K562 (cell line): ENCODE data around the gene NRDE2. TPM values are rescaled to one million over a fixed set of nuclear protein-coding genes. Genes with fewer than 3 reads are reported as not detected.

Experiments used
- ATAC-seq: fragments of 200-7000 bp; cut with Tn5 transposase; 3 replicates; pipeline ENCODE4 v1.9.1; 2020; ENCODE audit warnings: moderate library complexity
- BruUV-seq: library from RNA; stranded (reverse); fragments of 400-500 nt; replicated peaks from 2 replicates; lab custom pipeline; 2021; lab: Mats Ljungman, UMichigan
- CTCF ChIA-PET: fragments of 300-600 bp; formaldehyde crosslinking; extraction: SDS; loops from one replicate; lab custom pipeline; 2021; ENCODE audit warnings: low intra/inter-chr PET ratio; lab: Yijun Ruan, JAX
- POLR2A ChIA-PET: fragments of 300-600, 350-650 bp; sonication (Branson Sonifier 250); formaldehyde crosslinking; extraction: SDS; loops from one replicate; lab custom pipeline; 2021; ENCODE audit warnings: antibody characterized with exemption, inconsistent platforms; lab: Yijun Ruan, JAX
- DNase-seq, 4 experiments: peaks; one replicate each; pipeline versions ENCODE4 v3.0.0 to v3.0.0-alpha.2; 2011 to 2018; ENCODE audit warnings: low spot score in 3 of 4, mixed read lengths in 3 of 4; ENCODE audit errors: extremely low read depth in 1 of 4
- FAIRE-seq: peaks from 2 replicates; lab custom pipeline; 2011; peaks lifted over from hg19 to GRCh38; lab: Jason Lieb, UNC
- H2AFZ ChIP-seq: 2 replicates; pipeline ENCODE4 v1.6.0; 2011; ENCODE audit warnings: low read depth, low read length, control low read depth, inconsistent platforms
- H3K27ac ChIP-seq: fragments of 200-600 bp; 3 replicates; pipeline ENCODE4 v1.8.0; 2011; ENCODE audit warnings: low read depth, mild to moderate bottlenecking, control low read depth, inconsistent platforms, low read length, moderate library complexity, mixed read lengths; ENCODE audit errors: extremely low read depth
- H3K27me3 ChIP-seq, 2 experiments: fragments of 300-600 bp in 1 of 2; 2 replicates in 1 of 2; 3 replicates in 1 of 2; pipeline versions ENCODE4 v1.6.0 to v1.8.0; 2011; ENCODE audit warnings: inconsistent platforms in 2 of 2, low read length in 2 of 2, mild to moderate bottlenecking in 1 of 2, mixed read lengths in 1 of 2, moderate library complexity in 1 of 2; ENCODE audit not compliant: control insufficient read depth in 2 of 2, insufficient read depth in 2 of 2
- H3K36me3 ChIP-seq: fragments of 300-600 bp; 3 replicates; pipeline ENCODE4 v1.8.0; 2011; ENCODE audit warnings: mild to moderate bottlenecking, low read length, inconsistent platforms; ENCODE audit not compliant: control insufficient read depth, insufficient read depth
- H3K4me1 ChIP-seq, 2 experiments: fragments of 200-600 bp in 1 of 2; replicated peaks in 1 of 2; 2 replicates in 1 of 2; 3 replicates in 1 of 2; pipeline versions ENCODE4 v1.5.1 to v1.8.0; 2011; ENCODE audit warnings: inconsistent platforms in 2 of 2, low read length in 2 of 2, mild to moderate bottlenecking in 1 of 2, mixed read lengths in 1 of 2, moderate library complexity in 1 of 2; ENCODE audit not compliant: control insufficient read depth in 2 of 2, insufficient read depth in 2 of 2
- H3K4me2 ChIP-seq: 2 replicates; pipeline ENCODE4 v1.6.1; 2011; ENCODE audit warnings: low read length, control low read depth, inconsistent platforms, mixed read lengths; ENCODE audit not compliant: insufficient read depth
- H3K4me3 ChIP-seq: fragments of 200-600 bp; sonication (generic), shearing (Covaris generic); 2 replicates; pipeline ENCODE4 v1.5.1; 2016; ENCODE audit warnings: control low read depth, inconsistent platforms
- H3K79me2 ChIP-seq: fragments of 200-600 bp; 3 replicates; pipeline ENCODE4 v1.8.0; 2011; ENCODE audit warnings: low read length, inconsistent platforms; ENCODE audit not compliant: control insufficient read depth, insufficient read depth
- H3K9ac ChIP-seq, 2 experiments: 2 replicates each; pipeline versions ENCODE4 v1.6.0 to v1.6.1; 2011; ENCODE audit warnings: low read depth in 2 of 2, low read length in 2 of 2, control low read depth in 1 of 2, inconsistent platforms in 1 of 2, mild to moderate bottlenecking in 1 of 2, mixed read lengths in 1 of 2; ENCODE audit not compliant: insufficient read depth in 1 of 2
- H3K9me1 ChIP-seq: one replicate; pipeline ENCODE4 v1.6.0; 2011; ENCODE audit warnings: inconsistent platforms, mild to moderate bottlenecking, low read length, moderate library complexity; ENCODE audit not compliant: control insufficient read depth, insufficient read depth
- H3K9me3 ChIP-seq: replicated peaks from 2 replicates; pipeline ENCODE4 v1.5.1; 2011; ENCODE audit warnings: low read depth, low read length, inconsistent platforms; ENCODE audit not compliant: control insufficient read depth, insufficient read depth
- H4K20me1 ChIP-seq: replicated peaks from 2 replicates; pipeline ENCODE4 v1.6.1; 2011; ENCODE audit warnings: low read length, inconsistent platforms, mixed read lengths; ENCODE audit not compliant: control insufficient read depth, insufficient read depth
- EGR1 ChIP-seq: fragments of 450-650 bp; conservative IDR thresholded peaks from 2 replicates; pipeline ENCODE4 v1.6.1; 2017; ENCODE audit warnings: mild to moderate bottlenecking
- KDM1A ChIP-seq, 2 experiments: fragments of 450-650 bp; IDR thresholded peaks; 2 replicates each; pipeline ENCODE4 v1.6.1; 2016; ENCODE audit warnings: mild to moderate bottlenecking in 2 of 2
- RREB1 ChIP-seq: fragments of 250-450 bp; sonication (Bioruptor Pico); IDR thresholded peaks from 2 replicates; pipeline ENCODE4 v1.4.0; 2020
- VEZF1 ChIP-seq: fragments of 200-800 bp; sonication (Bioruptor generic); IDR thresholded peaks from 2 replicates; pipeline ENCODE4 v1.6.1; 2017; ENCODE audit warnings: missing genetic modification characterization, missing compliant biosample characterization
- ZFPM2 ChIP-seq: fragments of 250-450 bp; sonication (Bioruptor Pico); IDR thresholded peaks from 2 replicates; pipeline ENCODE4 v1.5.1; 2022; ENCODE audit warnings: mild to moderate bottlenecking
- ZMIZ1 ChIP-seq, 2 experiments: fragments of 150-350 bp in 1 of 2; IDR thresholded peaks; 2 replicates each; pipeline ENCODE4 v1.6.1; 2012 to 2016; ENCODE audit warnings: low read depth in 2 of 2, low read length in 2 of 2, mild to moderate bottlenecking in 1 of 2, moderate library complexity in 1 of 2
- ZNF212 ChIP-seq: fragments of 450-650 bp; formaldehyde crosslinking; IDR thresholded peaks from 2 replicates; pipeline ENCODE4 v1.4.0; 2020; ENCODE audit warnings: mild to moderate bottlenecking
- ZNF217 ChIP-seq: sonication (generic); formaldehyde crosslinking; IDR thresholded peaks from 2 replicates; pipeline ENCODE4 v1.8.0; 2022; ENCODE audit warnings: mild to moderate bottlenecking, missing genetic modification reagents
- ZNF354B ChIP-seq: fragments of 250-450 bp; sonication (Bioruptor Pico); IDR thresholded peaks from 2 replicates; pipeline ENCODE4 v1.4.0; 2020
- WGBS: fragments of 100-300 bp; shearing (Covaris generic); methylation state at CpG from one replicate; pipeline ENCODE4 v1.1.6; 2016; ENCODE audit warnings: low coverage, mixed read lengths; ENCODE audit not compliant: insufficient coverage; ENCODE audit errors: missing lambda C conversion rate; 5-methylcytosine and 5-hydroxymethylcytosine counted together
- in situ Hi-C: fragments of 300-500 bp; cut with MboI; formaldehyde crosslinking; loops from 4 replicates; pipeline ENCODE4 v1.15.0; 2018; ENCODE audit warnings: inconsistent platforms, mixed read lengths
- intact Hi-C: fragments of 100-400 bp; cut with micrococcal nuclease; formaldehyde crosslinking; loops from 2 replicates; pipeline ENCODE4 v1.14.2; 2022
- polyA plus RNA-seq, 8 experiments: library from polyadenylated mRNA; depleted of rRNA in 4 of 8; stranded (reverse) in 5 of 8; unstranded in 3 of 8; fragments of >200 nt; fragmentation: Nextera tagmentation in 2 of 8; fragmentation: Illumina TruSeq in 1 of 8; extraction: Ambion mirVana in 2 of 8; extraction: Trizol in 1 of 8; gene quantifications; 2 replicates each; pipeline versions ENCODE4 v1.2.1 to v1.2.3, GENCODE V29; 2011 to 2014; ENCODE audit warnings: inconsistent platforms in 1 of 8, missing spikeins in 1 of 8
- total RNA-seq, 7 experiments: library from RNA; depleted of rRNA in 6 of 7; stranded (reverse); fragments of >200 nt in 6 of 7; fragmentation: Illumina TruSeq in 2 of 7; extraction: Trizol in 2 of 7; gene quantifications; 2 replicates each; pipeline versions ENCODE4 v1.2.1 to v1.2.3, GENCODE V29; 2011 to 2021; ENCODE audit warnings: low replicate concordance in 1 of 7
- TF ChIP-seq, protein P1 (sequence below): sonication (generic); formaldehyde crosslinking; IDR thresholded peaks from 2 replicates; pipeline ENCODE4 v1.5.0; 2020; ENCODE audit warnings: missing genetic modification reagents

The NRDE2 gene
- total and polyA plus RNA-seq, 9 of the 15 experiments (the other 6 are each of a cell fraction or from before 2014, with no cell fraction given), result 3.3 to 15.0 (median 8.4) TPM

DNA sequence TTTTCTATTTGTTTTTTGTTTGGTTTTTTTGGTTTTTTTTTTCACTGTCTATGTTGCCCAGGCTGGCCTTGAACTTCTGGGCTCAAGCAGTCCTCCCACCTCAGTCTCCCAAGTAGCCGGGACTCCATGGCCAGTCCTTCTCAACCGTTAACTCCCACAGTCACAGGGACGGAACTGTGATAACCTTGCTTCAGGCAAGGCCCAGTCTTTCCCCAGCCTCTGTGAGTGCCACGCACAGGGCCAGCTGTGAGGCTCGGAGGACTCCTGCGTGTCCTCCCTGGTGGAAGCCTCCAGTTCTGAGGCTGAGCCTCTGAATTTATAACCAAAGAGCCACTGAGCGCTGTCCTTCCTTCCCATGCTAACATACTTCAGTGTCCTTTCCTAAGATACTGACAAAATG lies 51.6 kb downstream of the NRDE2 start:
- ChIA-PET CTCF (no interaction called here), POLR2A (no interaction called here)

More for the DNA sequence above, 51.6 kb downstream of the NRDE2 start:
- ATAC-seq (no peak), DNase-seq (no peak), FAIRE-seq (no peak)
- no peak overlapping the region for H2AFZ ChIP-seq
- peaks cover 10% of the 10 kb centered on the region; the same call in 2 of the 3 replicates for H3K36me3 ChIP-seq
- 84% methylated on average over 4 of the region's 7 CpGs for whole genome bisulfite sequencing
- H3K4me3 ChIP-seq, result no peak overlapping the region
- no peaks in the 10 kb centered on the region for H3K79me2 ChIP-seq
- no peak overlapping the region for H3K9ac ChIP-seq
- intact Hi-C loops, result no loop called here
- in situ Hi-C loops, result no loop called here
- no TSS peak for BruUV-seq
- no peaks in the 10 kb centered on the region for H3K9me3 ChIP-seq
- H3K4me1 ChIP-seq, result peaks cover 0 to 4% of the 10 kb centered on the region in 2 experiments; a peak in 2 of 5 replicates
- H4K20me1 ChIP-seq, result no peaks in the 10 kb centered on the region
- H3K27ac ChIP-seq, result no peak overlapping the region
- H3K4me2 ChIP-seq, result no peak overlapping the region
- H3K9me1 ChIP-seq, result no peaks in the 10 kb centered on the region
- no peaks in the 10 kb centered on the region for H3K27me3 ChIP-seq
- no peak for TF ChIP-seq EGR1
- no peak for TF ChIP-seq ZMIZ1 (IDR thresholded peaks at IDR 0.05; ENCODE audit: low read depth in 2 of 2, low read length in 2 of 2)
- no peak for TF ChIP-seq KDM1A (IDR thresholded peaks at IDR 0.05)
- TF ChIP-seq ZNF212 (CRISPR knock-in tag), result no peak
- TF ChIP-seq ZFPM2 (CRISPR knock-in tag), result no peak
- TF ChIP-seq ZNF217 (CRISPR knock-in tag), result no peak
- TF ChIP-seq RREB1 (CRISPR knock-in tag), result no peak
- TF ChIP-seq VEZF1 (CRISPR knock-in tag), result no peak
- TF ChIP-seq, protein P1, sequence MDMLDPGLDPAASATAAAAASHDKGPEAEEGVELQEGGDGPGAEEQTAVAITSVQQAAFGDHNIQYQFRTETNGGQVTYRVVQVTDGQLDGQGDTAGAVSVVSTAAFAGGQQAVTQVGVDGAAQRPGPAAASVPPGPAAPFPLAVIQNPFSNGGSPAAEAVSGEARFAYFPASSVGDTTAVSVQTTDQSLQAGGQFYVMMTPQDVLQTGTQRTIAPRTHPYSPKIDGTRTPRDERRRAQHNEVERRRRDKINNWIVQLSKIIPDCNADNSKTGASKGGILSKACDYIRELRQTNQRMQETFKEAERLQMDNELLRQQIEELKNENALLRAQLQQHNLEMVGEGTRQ, result no peak
- TF ChIP-seq ZNF354B, result no peak
